Osteoblast (primary cell): ENCODE measurements around the gene CHRNB4. TPM values are rescaled to one million over a fixed set of nuclear protein-coding genes. Genes with fewer than 3 reads are reported as not detected.
"Not testable (repeated sequence)": the region's sequence is repeated elsewhere in the genome, so short reads cannot be mapped to it uniquely, and the experiment has no call there.

Experiments
- DNase-seq: peaks from one replicate; pipeline ENCODE4 v3.0.0; 2011; ENCODE audit warnings: low spot score, mixed read lengths; ENCODE audit not compliant: insufficient read length; ENCODE audit errors: missing footprints
- H2AFZ ChIP-seq: 2 replicates; pipeline ENCODE4 v1.6.0; 2011; ENCODE audit warnings: mild to moderate bottlenecking, low read length
- H3K27ac ChIP-seq: 2 replicates; pipeline ENCODE4 v1.5.1; 2011; ENCODE audit warnings: mild to moderate bottlenecking, low read depth, low read length, moderate library complexity
- H3K27me3 ChIP-seq: 2 replicates; pipeline ENCODE4 v1.6.0; 2012; ENCODE audit warnings: mild to moderate bottlenecking, control low read depth, inconsistent platforms, low read length, moderate library complexity; ENCODE audit not compliant: insufficient read depth
- H3K36me3 ChIP-seq: 2 replicates; pipeline ENCODE4 v1.5.1; 2011; ENCODE audit warnings: mild to moderate bottlenecking, low read length, control low read depth, moderate library complexity; ENCODE audit not compliant: insufficient read depth
- H3K4me1 ChIP-seq: 2 replicates; pipeline ENCODE4 v1.5.1; 2011; ENCODE audit warnings: mild to moderate bottlenecking, low read length, control low read depth, moderate library complexity; ENCODE audit not compliant: insufficient read depth
- H3K4me2 ChIP-seq: 2 replicates; pipeline ENCODE4 v1.6.0; 2011; ENCODE audit warnings: mild to moderate bottlenecking, low read length; ENCODE audit not compliant: insufficient read depth
- H3K4me3 ChIP-seq: fragments of 200-600 bp; sonication (generic); 3 replicates; pipeline ENCODE4 v1.5.1; 2012; ENCODE audit warnings: mild to moderate bottlenecking, low read length, inconsistent platforms; ENCODE audit not compliant: insufficient read depth
- H3K79me2 ChIP-seq: 2 replicates; pipeline ENCODE4 v1.6.0; 2012; ENCODE audit warnings: mild to moderate bottlenecking, low read length, control low read depth, inconsistent platforms; ENCODE audit not compliant: insufficient read depth
- H3K9me3 ChIP-seq: 2 replicates; pipeline ENCODE4 v1.5.1; 2011; ENCODE audit warnings: low read depth, low read length, control low read depth
- H4K20me1 ChIP-seq: 2 replicates; pipeline ENCODE4 v1.6.0; 2012; ENCODE audit warnings: mild to moderate bottlenecking, low read length, control low read depth; ENCODE audit not compliant: insufficient read depth
- total RNA-seq: library from RNA; depleted of rRNA; stranded (reverse); fragments of >200 nt; gene quantifications from 2 replicates; pipeline ENCODE4 v1.2.3, GENCODE V29; 2012
- TF ChIP-seq, protein P1 (sequence below): IDR thresholded peaks from 2 replicates; pipeline ENCODE4 v1.5.1; 2011; ENCODE audit warnings: mild to moderate bottlenecking, low read depth, low read length, moderate library complexity; ENCODE audit errors: extremely low read depth

Gene CHRNB4
- total RNA-seq, 1 donor, result not detected

- TF ChIP-seq, protein P1, sequence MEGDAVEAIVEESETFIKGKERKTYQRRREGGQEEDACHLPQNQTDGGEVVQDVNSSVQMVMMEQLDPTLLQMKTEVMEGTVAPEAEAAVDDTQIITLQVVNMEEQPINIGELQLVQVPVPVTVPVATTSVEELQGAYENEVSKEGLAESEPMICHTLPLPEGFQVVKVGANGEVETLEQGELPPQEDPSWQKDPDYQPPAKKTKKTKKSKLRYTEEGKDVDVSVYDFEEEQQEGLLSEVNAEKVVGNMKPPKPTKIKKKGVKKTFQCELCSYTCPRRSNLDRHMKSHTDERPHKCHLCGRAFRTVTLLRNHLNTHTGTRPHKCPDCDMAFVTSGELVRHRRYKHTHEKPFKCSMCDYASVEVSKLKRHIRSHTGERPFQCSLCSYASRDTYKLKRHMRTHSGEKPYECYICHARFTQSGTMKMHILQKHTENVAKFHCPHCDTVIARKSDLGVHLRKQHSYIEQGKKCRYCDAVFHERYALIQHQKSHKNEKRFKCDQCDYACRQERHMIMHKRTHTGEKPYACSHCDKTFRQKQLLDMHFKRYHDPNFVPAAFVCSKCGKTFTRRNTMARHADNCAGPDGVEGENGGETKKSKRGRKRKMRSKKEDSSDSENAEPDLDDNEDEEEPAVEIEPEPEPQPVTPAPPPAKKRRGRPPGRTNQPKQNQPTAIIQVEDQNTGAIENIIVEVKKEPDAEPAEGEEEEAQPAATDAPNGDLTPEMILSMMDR, result no peak
- Histone ChIP-seq H3K9me3 (no peaks in the 10 kb centered on the region), H3K36me3 (no peaks in the 10 kb centered on the region), H2AFZ (no peak overlapping the region), H4K20me1 (no peaks in the 10 kb centered on the region), H3K4me1 (peaks cover 3% of the 10 kb centered on the region), H3K27me3 (peaks cover 32% of the 10 kb centered on the region), H3K4me2 (no peak overlapping the region), H3K4me3 (no peak overlapping the region), H3K79me2 (no peaks in the 10 kb centered on the region), H3K27ac (no peak overlapping the region)
- DNase-seq, result no peak
These were observed 24.5 kb downstream of the CHRNB4 start for GRCh38 chr15:78616506-78616905.

GRCh38 chr15:78615151-78615589 lies 25.8 kb downstream of the CHRNB4 start:
- no peak for DNase-seq
- H4K20me1 ChIP-seq, result no peaks in the 10 kb centered on the region
- no peaks in the 10 kb centered on the region for H3K79me2 ChIP-seq
- H3K36me3 ChIP-seq, result no peaks in the 10 kb centered on the region
- no peaks in the 10 kb centered on the region for H3K9me3 ChIP-seq
- no peak overlapping the region for H3K27ac ChIP-seq
- H2AFZ ChIP-seq, result no peak overlapping the region
- TF ChIP-seq, protein P1, result no peak
- peaks cover 18% of the 10 kb centered on the region for H3K27me3 ChIP-seq
- H3K4me3 ChIP-seq, result no peak overlapping the region
- H3K4me1 ChIP-seq, result peaks cover 3% of the 10 kb centered on the region
- no peak overlapping the region for H3K4me2 ChIP-seq

- Histone ChIP-seq H3K4me3 (no peak overlapping the region), H3K9me3 (no peaks in the 10 kb centered on the region), H3K4me1 (peaks cover 3% of the 10 kb centered on the region), H3K27ac (no peak overlapping the region), H3K27me3 (peaks cover 7% of the 10 kb centered on the region), H2AFZ (no peak overlapping the region), H3K79me2 (no peaks in the 10 kb centered on the region), H3K36me3 (no peaks in the 10 kb centered on the region), H3K4me2 (no peak overlapping the region), H4K20me1 (no peaks in the 10 kb centered on the region)
- TF ChIP-seq, protein P1, result no peak
- DNase-seq, result no peak
These were observed 27.0 kb downstream of the CHRNB4 start for GRCh38 chr15:78614021-78614420.

- H3K79me2 ChIP-seq, H3K4me3 ChIP-seq, H3K4me2 ChIP-seq, DNase-seq, H3K27ac ChIP-seq, H3K9me3 ChIP-seq, H3K4me1 ChIP-seq, H2AFZ ChIP-seq, H4K20me1 ChIP-seq, H3K27me3 ChIP-seq, H3K36me3 ChIP-seq: not testable (repeated sequence)
These were observed 31.5 kb downstream of the CHRNB4 start for GRCh38 chr15:78609551-78609950.

- Histone ChIP-seq H3K27me3 (no peaks in the 10 kb centered on the region), H3K4me2 (no peak overlapping the region), H2AFZ (no peak overlapping the region), H3K4me1 (no peaks in the 10 kb centered on the region), H3K27ac (no peak overlapping the region), H3K79me2 (no peaks in the 10 kb centered on the region), H3K36me3 (no peaks in the 10 kb centered on the region), H4K20me1 (no peaks in the 10 kb centered on the region), H3K9me3 (no peaks in the 10 kb centered on the region), H3K4me3 (no peak overlapping the region)
- no peak for DNase-seq
- TF ChIP-seq, protein P1, result no peak
These were observed 35.3 kb downstream of the CHRNB4 start for GRCh38 chr15:78605680-78606079.
